DOHH2 (cell line): ENCODE results near the gene FAS.

Experiments
- CTCF ChIP-seq: fragments of 200-600 bp; sonication (generic); IDR thresholded peaks from one replicate; pipeline ENCODE4 v1.5.1; 2014; ENCODE audit warnings: antibody characterized with exemption, mild to moderate bottlenecking, low read depth, low read length; ENCODE audit not compliant: poor library complexity, severe bottlenecking
- EZH2phosphoT487 ChIP-seq: fragments of 200-600 bp; sonication (generic); IDR thresholded peaks from 2 replicates; pipeline ENCODE4 v1.6.1; 2017; ENCODE audit warnings: borderline replicate concordance, mild to moderate bottlenecking, antibody characterized with exemption, low read length, moderate library complexity, mixed read lengths

GRCh38 chr10:88989423-88989822 lies 1.2 kb upstream of the FAS start:
- no peak for TF ChIP-seq CTCF
- no peak for TF ChIP-seq EZH2phosphoT487
